H1 (cell line): ENCODE results near the gene PRKG2. TPM values are rescaled to one million over a fixed set of nuclear protein-coding genes. Genes with fewer than 3 reads are reported as not detected.

Experiments
- SIN3A ChIP-seq, 2 experiments: IDR thresholded peaks in 1 of 2; conservative IDR thresholded peaks in 1 of 2; 2 replicates each; pipeline ENCODE4 v1.6.1; 2011 to 2012; ENCODE audit warnings: low read length in 2 of 2, improper control_type of control experiment in 1 of 2, low read depth in 1 of 2, mild to moderate bottlenecking in 1 of 2
- polyA plus RNA-seq, 7 experiments: library from polyadenylated mRNA; depleted of rRNA in 3 of 7; stranded (reverse) in 5 of 7; unstranded in 2 of 7; fragments of >200 nt in 5 of 7; fragments of 200-250 nt in 2 of 7; gene quantifications; 1 replicate in 5 of 7; 2 replicates in 1 of 7; 4 replicates in 1 of 7; pipeline versions ENCODE4 v1.2.1 to v1.2.3, GENCODE V29; 2011 to 2013; ENCODE audit warnings: missing spikeins in 2 of 7, mixed read lengths in 2 of 7
- total RNA-seq: library from RNA; stranded (reverse); fragmentation: NEBNext Ultra II Directional; extraction: Animal tissue kit (Norgen Biotek cat#: 25700); gene quantifications from 2 replicates; pipeline ENCODE4 v1.2.1, GENCODE V29; 2021
- TF ChIP-seq, protein P1 (sequence below): IDR thresholded peaks from 2 replicates; pipeline ENCODE4 v1.6.1; 2012; ENCODE audit warnings: low read length, inconsistent platforms

Gene PRKG2
- total and polyA plus RNA-seq, 2 of the 8 experiments (the other 6 are each of a cell fraction or from before 2014, with no cell fraction given), result 0.45 to 1.2 TPM

DNA sequence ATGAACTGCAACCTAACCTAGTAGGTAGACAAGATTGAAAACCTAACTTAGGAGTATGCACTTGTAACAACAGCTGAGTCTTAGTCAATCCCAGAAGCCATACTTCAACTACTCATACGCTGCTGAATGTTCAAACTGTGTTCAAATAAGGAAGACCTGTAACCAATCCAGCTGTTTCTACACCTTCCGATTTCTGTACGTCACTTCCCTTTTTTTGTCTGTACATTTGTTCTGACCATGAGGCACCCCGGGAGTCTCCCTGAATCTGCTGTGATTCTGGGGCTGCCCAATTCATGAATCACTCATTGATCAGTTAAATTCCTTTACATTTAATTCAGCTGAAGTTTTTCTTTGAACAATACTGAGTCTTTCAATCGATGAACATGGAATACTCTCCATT, 95.0 kb downstream of the PRKG2 start (continued):
- TF ChIP-seq, protein P1, sequence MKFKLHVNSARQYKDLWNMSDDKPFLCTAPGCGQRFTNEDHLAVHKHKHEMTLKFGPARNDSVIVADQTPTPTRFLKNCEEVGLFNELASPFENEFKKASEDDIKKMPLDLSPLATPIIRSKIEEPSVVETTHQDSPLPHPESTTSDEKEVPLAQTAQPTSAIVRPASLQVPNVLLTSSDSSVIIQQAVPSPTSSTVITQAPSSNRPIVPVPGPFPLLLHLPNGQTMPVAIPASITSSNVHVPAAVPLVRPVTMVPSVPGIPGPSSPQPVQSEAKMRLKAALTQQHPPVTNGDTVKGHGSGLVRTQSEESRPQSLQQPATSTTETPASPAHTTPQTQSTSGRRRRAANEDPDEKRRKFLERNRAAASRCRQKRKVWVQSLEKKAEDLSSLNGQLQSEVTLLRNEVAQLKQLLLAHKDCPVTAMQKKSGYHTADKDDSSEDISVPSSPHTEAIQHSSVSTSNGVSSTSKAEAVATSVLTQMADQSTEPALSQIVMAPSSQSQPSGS, result no peak
- TF ChIP-seq SIN3A (conservative IDR thresholded peaks at IDR 0.05 in 1 of 2, IDR thresholded peaks at IDR 0.05 in 1 of 2; ENCODE audit: low read depth in 1 of 2, low read length in 2 of 2), result no peak
